IMR-90 (cell line): ENCODE results near the gene SLC44A5. TPM values are rescaled to one million over a fixed set of nuclear protein-coding genes. Genes with fewer than 3 reads are reported as not detected.

Source experiments
- ATAC-seq: fragments of 200-7000 bp; cut with Tn5 transposase; 2 replicates; pipeline ENCODE4 v1.9.1; 2020; ENCODE audit warnings: low read depth, mild to moderate bottlenecking, moderate library complexity
- BruUV-seq: library from RNA; stranded (reverse); fragments of 400-500 nt; replicated peaks from 2 replicates; lab custom pipeline; 2021; lab: Mats Ljungman, UMichigan
- CTCF ChIA-PET: fragments of 300-600 bp; formaldehyde crosslinking; extraction: SDS; loops from one replicate; lab custom pipeline; 2021; ENCODE audit warnings: antibody characterized with exemption; lab: Yijun Ruan, JAX
- POLR2A ChIA-PET: fragments of 300-600 bp; sonication (Branson Sonifier 250); formaldehyde crosslinking; loops from one replicate; lab custom pipeline; 2022; ENCODE audit warnings: antibody characterized with exemption; ENCODE audit not compliant: unreplicated experiment; lab: Charles Lee
- DNase-seq: peaks from one replicate; pipeline ENCODE4 v3.0.0; 2013
- H2AFZ ChIP-seq: replicated peaks from 2 replicates; pipeline ENCODE3; 2013; ENCODE audit warnings: low read length, mild to moderate bottlenecking; ENCODE audit not compliant: poor library complexity
- H2AK5ac ChIP-seq: 2 replicates; pipeline ENCODE4 v1.6.1; 2013; ENCODE audit warnings: low read depth, low read length, inconsistent platforms
- H2AK9ac ChIP-seq: replicated peaks from 2 replicates; pipeline ENCODE3; 2013; ENCODE audit warnings: mild to moderate bottlenecking, low read depth, low read length, moderate library complexity; ENCODE audit not compliant: poor library complexity
- H2BK120ac ChIP-seq: 2 replicates; pipeline ENCODE4 v1.6.1; 2013; ENCODE audit warnings: low read depth, low read length, inconsistent platforms
- H2BK15ac ChIP-seq: 3 replicates; pipeline ENCODE4 v1.6.1; 2013; ENCODE audit warnings: low read depth, low read length, inconsistent platforms
- H2BK20ac ChIP-seq: 2 replicates; pipeline ENCODE4 v1.6.1; 2013; ENCODE audit warnings: low read depth, mild to moderate bottlenecking, inconsistent platforms, low read length, moderate library complexity
- H2BK5ac ChIP-seq: 2 replicates; pipeline ENCODE4 v1.6.1; 2013; ENCODE audit warnings: mild to moderate bottlenecking, low read depth, low read length, inconsistent platforms; ENCODE audit not compliant: poor library complexity, severe bottlenecking
- H3K14ac ChIP-seq: replicated peaks from 2 replicates; pipeline ENCODE4 v1.6.1; 2013; ENCODE audit warnings: low read depth, low read length, inconsistent platforms
- H3K18ac ChIP-seq: 2 replicates; pipeline ENCODE4 v1.6.1; 2013; ENCODE audit warnings: low read depth, low read length, control low read depth
- H3K23ac ChIP-seq: 2 replicates; pipeline ENCODE4 v1.6.1; 2013; ENCODE audit warnings: low read depth, low read length, inconsistent platforms
- H3K27ac ChIP-seq: 2 replicates; pipeline ENCODE4 v1.5.1; 2013; ENCODE audit warnings: mild to moderate bottlenecking, control low read depth, low read length; ENCODE audit not compliant: insufficient read depth
- H3K27me3 ChIP-seq: 2 replicates; pipeline ENCODE4 v1.6.1; 2013; ENCODE audit warnings: low read length; ENCODE audit not compliant: control insufficient read depth, insufficient read depth
- H3K36me3 ChIP-seq: 2 replicates; pipeline ENCODE4 v1.6.1; 2013; ENCODE audit warnings: low read length, mixed read lengths; ENCODE audit not compliant: control insufficient read depth, insufficient read depth
- H3K4ac ChIP-seq: 2 replicates; pipeline ENCODE4 v1.6.1; 2013; ENCODE audit warnings: low read depth, low read length, inconsistent platforms
- H3K4me1 ChIP-seq: 2 replicates; pipeline ENCODE4 v1.6.1; 2013; ENCODE audit warnings: low read length, mixed read lengths; ENCODE audit not compliant: control insufficient read depth, insufficient read depth
- H3K4me2 ChIP-seq: 2 replicates; pipeline ENCODE4 v1.6.1; 2013; ENCODE audit warnings: low read depth, mild to moderate bottlenecking, control low read depth, low read length, moderate library complexity
- H3K4me3 ChIP-seq: 2 replicates; pipeline ENCODE4 v1.5.1; 2013; ENCODE audit warnings: low read depth, mild to moderate bottlenecking, control low read depth, low read length, moderate library complexity; ENCODE audit not compliant: insufficient read depth
- H3K56ac ChIP-seq: 2 replicates; pipeline ENCODE4 v1.6.1; 2013; ENCODE audit warnings: low read length, inconsistent platforms; ENCODE audit not compliant: insufficient read depth; ENCODE audit errors: extremely low read depth
- H3K79me1 ChIP-seq, 2 experiments: 2 replicates each; pipeline ENCODE4 v1.6.1; 2013; ENCODE audit warnings: low read length in 2 of 2, inconsistent platforms in 1 of 2, low read depth in 1 of 2
- H3K9ac ChIP-seq: 2 replicates; pipeline ENCODE4 v1.6.1; 2013; ENCODE audit warnings: low read depth, low read length, control low read depth
- H3K9me1 ChIP-seq: 2 replicates; pipeline ENCODE4 v1.6.1; 2013; ENCODE audit warnings: low read length, inconsistent platforms; ENCODE audit not compliant: insufficient read depth
- H3K9me3 ChIP-seq: 2 replicates; pipeline ENCODE4 v1.6.1; 2013; ENCODE audit warnings: low read length; ENCODE audit not compliant: control insufficient read depth, insufficient read depth
- H4K20me1 ChIP-seq: 2 replicates; pipeline ENCODE4 v1.6.1; 2013; ENCODE audit warnings: low read length, inconsistent platforms; ENCODE audit not compliant: insufficient read depth
- H4K5ac ChIP-seq: 2 replicates; pipeline ENCODE4 v1.6.1; 2013; ENCODE audit warnings: mild to moderate bottlenecking, low read depth, low read length, control low read depth
- H4K8ac ChIP-seq, 2 experiments: 2 replicates each; pipeline ENCODE4 v1.6.1; 2013; ENCODE audit warnings: low read depth in 2 of 2, low read length in 2 of 2, control low read depth in 1 of 2, inconsistent platforms in 1 of 2
- H4K91ac ChIP-seq: 2 replicates; pipeline ENCODE4 v1.6.1; 2013; ENCODE audit warnings: low read depth, low read length, inconsistent platforms; ENCODE audit not compliant: insufficient read depth
- BHLHE40 ChIP-seq: fragments of 150-350 bp; IDR thresholded peaks from 2 replicates; pipeline ENCODE4 v1.6.1; 2016; ENCODE audit warnings: mild to moderate bottlenecking, low read depth, low read length
- CEBPB ChIP-seq: IDR thresholded peaks from 2 replicates; pipeline ENCODE4 v1.6.1; 2012; ENCODE audit warnings: low read depth, low read length, improper control_type of control experiment
- MAFK ChIP-seq: IDR thresholded peaks from 2 replicates; pipeline ENCODE4 v1.6.1; 2012; ENCODE audit warnings: low read depth, low read length, improper control_type of control experiment
- MAZ ChIP-seq: IDR thresholded peaks from 2 replicates; pipeline ENCODE4 v1.6.1; 2012; ENCODE audit warnings: low read depth, mild to moderate bottlenecking, low read length, improper control_type of control experiment, moderate library complexity, borderline replicate concordance
- MXI1 ChIP-seq: IDR thresholded peaks from 2 replicates; pipeline ENCODE4 v1.6.1; 2012; ENCODE audit warnings: low read depth, mild to moderate bottlenecking, low read length, moderate library complexity, borderline replicate concordance
- NFE2L2 ChIP-seq: fragments of 150-350 bp; IDR thresholded peaks from 2 replicates; pipeline ENCODE4 v1.6.1; 2016; ENCODE audit warnings: low read depth, mild to moderate bottlenecking, low read length
- POLR2A ChIP-seq: IDR thresholded peaks from 2 replicates; pipeline ENCODE4 v1.6.1; 2012; ENCODE audit warnings: mild to moderate bottlenecking, low read depth, low read length
- RAD21 ChIP-seq: IDR thresholded peaks from 2 replicates; pipeline ENCODE4 v1.6.1; 2012; ENCODE audit warnings: low read length, improper control_type of control experiment
- RCOR1 ChIP-seq: IDR thresholded peaks from 2 replicates; pipeline ENCODE4 v1.6.1; 2012; ENCODE audit warnings: mild to moderate bottlenecking, low read length, improper control_type of control experiment; ENCODE audit not compliant: insufficient replicate concordance
- RFX5 ChIP-seq: IDR thresholded peaks from 2 replicates; pipeline ENCODE4 v1.8.0; 2012; ENCODE audit warnings: low read depth, mild to moderate bottlenecking, low read length, moderate library complexity
- SMC3 ChIP-seq: fragments of 150-350 bp; IDR thresholded peaks from 2 replicates; pipeline ENCODE4 v1.6.1; 2016; ENCODE audit warnings: low read depth, mild to moderate bottlenecking, antibody characterized with exemption, low read length, moderate library complexity
- WGBS, 2 experiments: methylation state at CpG; one replicate each; pipeline versions ENCODE4 v1.1.5 to v1.1.7; 2013; ENCODE audit warnings: missing lambda C conversion rate in 2 of 2; ENCODE audit not compliant: insufficient read length in 1 of 2; ENCODE audit errors: extremely low coverage in 2 of 2; 5-methylcytosine and 5-hydroxymethylcytosine counted together
- dilution Hi-C: fragments of 300-500 bp; cut with HindIII; formaldehyde crosslinking; loops from one replicate; pipeline ENCODE4 v1.14.3; 2018; ENCODE audit warnings: low sequenced_read_pairs; ENCODE audit not compliant: unreplicated experiment
- in situ Hi-C: fragments of 300-500 bp; cut with MboI; formaldehyde crosslinking; loops from 3 replicates; pipeline ENCODE4 v1.14.3; 2019; ENCODE audit warnings: low sequenced_read_pairs, inconsistent platforms, mixed read lengths
- intact Hi-C: fragments of 100-400 bp; cut with micrococcal nuclease; formaldehyde crosslinking; loops from 2 replicates; pipeline ENCODE4 v1.10.0; 2022
- polyA plus RNA-seq, 3 experiments: library from polyadenylated mRNA; depleted of rRNA; stranded (reverse); fragments of >200 nt; gene quantifications; 2 replicates each; pipeline ENCODE4 v1.2.3, GENCODE V29; 2012; ENCODE audit warnings: low replicate concordance in 1 of 3
- total RNA-seq: library from RNA; depleted of rRNA; stranded (reverse); fragments of >200 nt; gene quantifications from 2 replicates; pipeline ENCODE4 v1.2.3, GENCODE V29; 2012
- TF ChIP-seq, protein P1 (sequence below): fragments of 150-350 bp; IDR thresholded peaks from 2 replicates; pipeline ENCODE4 v1.6.1; 2016; ENCODE audit warnings: low read depth, mild to moderate bottlenecking, low read length, moderate library complexity, borderline replicate concordance
- TF ChIP-seq, protein P2 (sequence below): conservative IDR thresholded peaks from 2 replicates; pipeline ENCODE4 v1.5.1; 2012; ENCODE audit warnings: mild to moderate bottlenecking, low read depth, low read length, improper control_type of control experiment
- TF ChIP-seq, protein P3 (sequence below): fragments of 150-350 bp; IDR thresholded peaks from 2 replicates; pipeline ENCODE4 v1.6.1; 2017; ENCODE audit warnings: mild to moderate bottlenecking, antibody characterized with exemption, low read length, low read depth

Gene SLC44A5
- total and polyA plus RNA-seq, 2 of the 4 experiments (the other 2 are of a cell fraction) = under 0.01 TPM; not detected in 1

DNA sequence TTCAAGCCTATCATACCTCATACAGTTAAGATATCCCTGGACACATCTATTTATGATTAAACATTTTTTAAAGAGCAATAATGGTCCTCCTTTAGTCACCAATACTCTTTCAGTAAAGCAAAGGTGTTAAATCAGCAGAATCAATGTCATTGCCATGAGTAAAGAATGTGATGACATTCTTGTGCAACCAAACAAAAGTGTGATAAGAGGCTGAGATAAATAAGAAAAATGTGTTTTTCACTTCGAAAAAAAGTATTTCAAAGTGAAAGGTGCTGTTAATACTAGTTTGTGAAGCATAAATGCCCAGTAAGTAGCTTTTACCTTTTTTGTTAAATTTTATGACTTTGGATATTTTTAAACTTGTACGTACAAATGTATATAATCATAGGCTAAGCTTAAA, 8.4 kb downstream of the SLC44A5 start:
- Histone ChIP-seq H3K4me2 (no peak overlapping the region), H3K4ac (no peak overlapping the region), H2AK5ac (no peak overlapping the region), H2BK15ac (no peak overlapping the region), H4K8ac (no peak overlapping the region), H2AFZ (no peak overlapping the region), H3K79me1 (no peaks in the 10 kb centered on the region), H3K27me3 (no peaks in the 10 kb centered on the region), H3K9me1 (no peaks in the 10 kb centered on the region), H3K9ac (no peak overlapping the region), H3K56ac (no peak overlapping the region), H3K4me1 (no peaks in the 10 kb centered on the region), H3K36me3 (no peaks in the 10 kb centered on the region), H3K4me3 (no peak overlapping the region), H3K27ac (no peak overlapping the region), H3K18ac (no peak overlapping the region), H4K91ac (no peak overlapping the region), H3K23ac (no peak overlapping the region), H2BK120ac (no peak overlapping the region), H4K5ac (no peak overlapping the region), H3K14ac (no peak overlapping the region), H2BK5ac (no peak overlapping the region), H3K9me3 (no peaks in the 10 kb centered on the region), H2BK20ac (no peak overlapping the region), H2AK9ac (no peak overlapping the region), H4K20me1 (no peaks in the 10 kb centered on the region)
- in situ Hi-C loops (no loop called here), dilution Hi-C loops (no loop called here), intact Hi-C loops (no loop called here)
- DNase-seq = no peak
- WGBS, 2 experiments = no CpG with 5 or more reads among the region's 2 CpGs
- no TSS peak for BruUV-seq
- ChIA-PET POLR2A (no interaction called here), CTCF (no interaction called here)
- ATAC-seq = no peak
- TF ChIP-seq MXI1 = no peak
- TF ChIP-seq POLR2A = no peak
- no peak for TF ChIP-seq NFE2L2
- no peak for TF ChIP-seq SMC3
- TF ChIP-seq, protein P1, sequence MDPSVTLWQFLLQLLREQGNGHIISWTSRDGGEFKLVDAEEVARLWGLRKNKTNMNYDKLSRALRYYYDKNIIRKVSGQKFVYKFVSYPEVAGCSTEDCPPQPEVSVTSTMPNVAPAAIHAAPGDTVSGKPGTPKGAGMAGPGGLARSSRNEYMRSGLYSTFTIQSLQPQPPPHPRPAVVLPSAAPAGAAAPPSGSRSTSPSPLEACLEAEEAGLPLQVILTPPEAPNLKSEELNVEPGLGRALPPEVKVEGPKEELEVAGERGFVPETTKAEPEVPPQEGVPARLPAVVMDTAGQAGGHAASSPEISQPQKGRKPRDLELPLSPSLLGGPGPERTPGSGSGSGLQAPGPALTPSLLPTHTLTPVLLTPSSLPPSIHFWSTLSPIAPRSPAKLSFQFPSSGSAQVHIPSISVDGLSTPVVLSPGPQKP = no peak
- no peak for TF ChIP-seq RCOR1
- TF ChIP-seq RFX5 = no peak
- TF ChIP-seq MAZ = no peak
- TF ChIP-seq MAFK = no peak
- no peak for TF ChIP-seq BHLHE40
- TF ChIP-seq, protein P2, sequence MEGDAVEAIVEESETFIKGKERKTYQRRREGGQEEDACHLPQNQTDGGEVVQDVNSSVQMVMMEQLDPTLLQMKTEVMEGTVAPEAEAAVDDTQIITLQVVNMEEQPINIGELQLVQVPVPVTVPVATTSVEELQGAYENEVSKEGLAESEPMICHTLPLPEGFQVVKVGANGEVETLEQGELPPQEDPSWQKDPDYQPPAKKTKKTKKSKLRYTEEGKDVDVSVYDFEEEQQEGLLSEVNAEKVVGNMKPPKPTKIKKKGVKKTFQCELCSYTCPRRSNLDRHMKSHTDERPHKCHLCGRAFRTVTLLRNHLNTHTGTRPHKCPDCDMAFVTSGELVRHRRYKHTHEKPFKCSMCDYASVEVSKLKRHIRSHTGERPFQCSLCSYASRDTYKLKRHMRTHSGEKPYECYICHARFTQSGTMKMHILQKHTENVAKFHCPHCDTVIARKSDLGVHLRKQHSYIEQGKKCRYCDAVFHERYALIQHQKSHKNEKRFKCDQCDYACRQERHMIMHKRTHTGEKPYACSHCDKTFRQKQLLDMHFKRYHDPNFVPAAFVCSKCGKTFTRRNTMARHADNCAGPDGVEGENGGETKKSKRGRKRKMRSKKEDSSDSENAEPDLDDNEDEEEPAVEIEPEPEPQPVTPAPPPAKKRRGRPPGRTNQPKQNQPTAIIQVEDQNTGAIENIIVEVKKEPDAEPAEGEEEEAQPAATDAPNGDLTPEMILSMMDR = no peak
- no peak for TF ChIP-seq RAD21
- TF ChIP-seq CEBPB = no peak
- TF ChIP-seq, protein P3, sequence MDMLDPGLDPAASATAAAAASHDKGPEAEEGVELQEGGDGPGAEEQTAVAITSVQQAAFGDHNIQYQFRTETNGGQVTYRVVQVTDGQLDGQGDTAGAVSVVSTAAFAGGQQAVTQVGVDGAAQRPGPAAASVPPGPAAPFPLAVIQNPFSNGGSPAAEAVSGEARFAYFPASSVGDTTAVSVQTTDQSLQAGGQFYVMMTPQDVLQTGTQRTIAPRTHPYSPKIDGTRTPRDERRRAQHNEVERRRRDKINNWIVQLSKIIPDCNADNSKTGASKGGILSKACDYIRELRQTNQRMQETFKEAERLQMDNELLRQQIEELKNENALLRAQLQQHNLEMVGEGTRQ = no peak
